Adrenal gland (tissue), 12 donors: ENCODE results near the gene COL2A1. TPM values are rescaled to one million over a fixed set of nuclear protein-coding genes. Genes with fewer than 3 reads are reported as not detected.
A peak's percentile ranks its signal among the peaks of the same experiment; 100 is the strongest.

Experiments
- DNase-seq, 7 donors: peaks; one replicate each; pipeline ENCODE4 v3.0.0-alpha.2; 2019 to 2020
- H3K27ac ChIP-seq, 5 donors: fragments of 200-600 bp; sonication (generic) in 4 of 5; 1 replicate in 3 of 5; 2 replicates in 2 of 5; pipeline versions ENCODE4 v1.5.1 to v1.8.0; 2016 to 2020; ENCODE audit warnings: mild to moderate bottlenecking in 1 of 5
- H3K27me3 ChIP-seq: fragments of 200-600 bp; 2 replicates; pipeline ENCODE4 v1.8.0; 2021
- H3K36me3 ChIP-seq, 2 donors: fragments of 200-600 bp; replicated peaks in 1 of 2; 1 replicate in 1 of 2; 2 replicates in 1 of 2; pipeline versions ENCODE4 v1.5.1 to v1.8.0; 2018 to 2022
- H3K4me1 ChIP-seq, 2 donors: fragments of 200-600 bp; replicated peaks in 1 of 2; 1 replicate in 1 of 2; 2 replicates in 1 of 2; pipeline versions ENCODE4 v1.5.1 to v1.8.0; 2018 to 2021
- H3K4me3 ChIP-seq, 4 donors: fragments of 200-600 bp; sonication (generic) in 3 of 4; one replicate each; pipeline ENCODE4 v1.5.1; 2016 to 2018
- H3K9me3 ChIP-seq, 3 donors: fragments of 200-600 bp; sonication (generic) in 1 of 3; replicated peaks in 1 of 3; 1 replicate in 2 of 3; 2 replicates in 1 of 3; pipeline versions ENCODE4 v1.5.1 to v1.8.0; 2016 to 2021
- CTCF ChIP-seq, 6 experiments: fragments of 450-650 bp in 4 of 6; fragments of 200-600 bp in 2 of 6; sonication (generic) in 1 of 6; IDR thresholded peaks; 1 replicate in 5 of 6; 2 replicates in 1 of 6; pipeline versions ENCODE4 v1.5.1 to v1.8.0; 2016 to 2021; ENCODE audit warnings: antibody characterized with exemption in 6 of 6, mild to moderate bottlenecking in 2 of 6, moderate library complexity in 1 of 6
- POLR2A ChIP-seq, 2 donors: fragments of 450-650 bp; IDR thresholded peaks; one replicate each; pipeline ENCODE4 v1.6.1; 2017; ENCODE audit warnings: antibody characterized with exemption in 2 of 2, mild to moderate bottlenecking in 2 of 2, moderate library complexity in 1 of 2
- WGBS, 4 donors: extraction: QIAGEN DNeasy Blood & Tissue Kit in 2 of 4; methylation state at CpG; one replicate each; pipeline versions ENCODE4 v1.1.5 to v1.1.7; 2013 to 2017; 5-methylcytosine and 5-hydroxymethylcytosine counted together
- intact Hi-C, 2 donors: fragments of 100-400 bp; cut with DNase I; formaldehyde crosslinking; loops; one replicate each; pipeline versions ENCODE4 v1.14.1 to v1.15.0; 2022 to 2023
- polyA plus RNA-seq, 3 donors: library from polyadenylated mRNA; stranded (reverse); fragments of 200-250 nt in 2 of 3; fragments of 350-450 nt in 1 of 3; fragmentation: Illumina TruSeq in 1 of 3; extraction: RNeasy Lipid Tissue Mini Kit (QIAGEN cat#74804) in 1 of 3; gene quantifications; one replicate each; pipeline ENCODE4 v1.2.3, GENCODE V29; 2013 to 2014
- total RNA-seq, 9 donors: library from RNA; depleted of rRNA in 4 of 9; stranded (reverse); fragments of >200 nt in 4 of 9; fragments of 120-200 nt in 1 of 9; fragmentation: NEBNext Ultra II Directional in 1 of 9; extraction: Animal tissue kit (Norgen Biotek cat#: 25700) in 1 of 9; gene quantifications; one replicate each; pipeline versions ENCODE4 v1.1.0 to v1.2.4, GENCODE V29; 2013 to 2023
- donor health status: healthy with polysubstance abuse.
- donor health status: Bipolar disorder and iron deficiency.
- donor health status: DM: yes; HTN: yes; CAD: no.
- donor health status: DM: no; HTN: no; CAD: no.
- donor health status: DM: no; HTN: no; CAD: no.
- donor health status: DM: yes; HTN: yes; CAD: no.

Gene COL2A1
- total and polyA plus RNA-seq, 12 donors, result 0.07 to 18.2 (median 0.25) TPM; not detected in 3

DNA sequence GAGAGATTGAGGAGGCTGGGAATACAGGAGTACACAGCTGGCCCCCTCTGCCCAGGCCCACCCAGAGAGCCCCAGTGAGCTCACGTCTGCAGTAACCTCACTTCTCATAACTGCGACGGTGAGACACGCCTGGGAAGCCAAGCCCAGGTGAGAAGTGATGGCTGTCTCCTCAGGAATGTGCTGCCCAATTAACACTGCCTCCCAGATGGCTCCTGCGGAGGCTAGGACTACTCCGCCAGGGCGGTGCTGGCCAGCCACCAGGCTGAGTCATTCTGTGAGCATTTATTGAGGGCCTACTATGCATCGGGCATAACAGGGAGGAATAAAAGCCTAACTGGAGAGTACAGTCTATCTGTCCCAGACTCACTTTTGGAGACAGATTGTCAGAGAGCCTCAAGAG, 50.2 kb downstream of the COL2A1 start:
- Histone ChIP-seq H3K27ac (no peak overlapping the region), H3K4me3 (no peak overlapping the region), H3K27me3 (no peaks in the 10 kb centered on the region), H3K36me3 (no peaks in the 10 kb centered on the region), H3K4me1 (no peaks in the 10 kb centered on the region), H3K9me3 (no peaks in the 10 kb centered on the region)
- DNase-seq, result no peak
- 90 to 97% (median 94%) methylated on average over 4 to 8 of the region's 8 CpGs for WGBS, 4 donors
- intact Hi-C loops, result loop anchor here in 1 of 2 donors (5.0 kb wide), 2 partner anchors 47 to 92 kb away; no protein-coding TSS in a partner anchor
- TF ChIP-seq POLR2A (IDR thresholded peaks at IDR 0.05) (no peak), CTCF (IDR thresholded peaks at IDR 0.05) (no peak)

DNA sequence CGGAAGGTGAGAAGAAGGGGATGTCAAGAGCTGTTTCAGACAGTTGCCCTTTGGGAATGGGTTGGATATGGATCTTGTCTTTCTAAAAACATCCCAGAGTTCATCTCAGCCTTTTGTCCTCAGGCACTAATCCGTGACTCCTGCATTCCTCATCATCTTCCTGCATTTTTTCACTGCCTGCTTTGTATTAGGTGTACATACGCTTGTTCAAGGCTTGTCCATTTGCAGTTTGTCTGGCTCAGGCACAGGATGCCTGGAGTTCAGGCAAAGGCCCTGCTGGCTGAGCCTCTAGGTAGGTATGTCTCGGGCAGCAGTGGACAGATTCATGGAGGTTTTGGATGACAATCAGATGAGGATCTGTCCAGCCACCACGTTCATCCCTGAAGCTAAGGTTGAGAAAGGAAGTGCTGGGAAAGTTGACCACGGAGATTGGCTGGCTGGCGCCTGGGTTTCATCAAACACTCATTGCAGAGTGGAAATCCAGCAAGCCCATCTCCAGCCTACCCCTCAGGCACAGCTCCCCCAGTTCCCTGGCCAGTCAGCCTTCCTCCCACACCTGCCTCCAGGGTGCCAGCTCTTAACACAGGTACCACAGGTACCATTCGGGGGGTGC, 53.3 kb downstream of the COL2A1 start:
- Histone ChIP-seq H3K9me3 (no peaks in the 10 kb centered on the region), H3K4me3 (no peak overlapping the region), H3K27ac (no peak overlapping the region), H3K27me3 (no peaks in the 10 kb centered on the region), H3K4me1 (no peaks in the 10 kb centered on the region), H3K36me3 (no peaks in the 10 kb centered on the region)
- no peak for DNase-seq
- TF ChIP-seq POLR2A (IDR thresholded peaks at IDR 0.05), result no peak
- TF ChIP-seq CTCF (IDR thresholded peaks at IDR 0.05), result no peak
- intact Hi-C loops, result loop anchor here in 1 of 2 donors (5.0 kb wide), 2 partner anchors 44 to 89 kb away; no protein-coding TSS in a partner anchor
- 83 to 93% (median 84%) methylated on average over 8 of the region's 8 CpGs for WGBS, 4 donors

DNA sequence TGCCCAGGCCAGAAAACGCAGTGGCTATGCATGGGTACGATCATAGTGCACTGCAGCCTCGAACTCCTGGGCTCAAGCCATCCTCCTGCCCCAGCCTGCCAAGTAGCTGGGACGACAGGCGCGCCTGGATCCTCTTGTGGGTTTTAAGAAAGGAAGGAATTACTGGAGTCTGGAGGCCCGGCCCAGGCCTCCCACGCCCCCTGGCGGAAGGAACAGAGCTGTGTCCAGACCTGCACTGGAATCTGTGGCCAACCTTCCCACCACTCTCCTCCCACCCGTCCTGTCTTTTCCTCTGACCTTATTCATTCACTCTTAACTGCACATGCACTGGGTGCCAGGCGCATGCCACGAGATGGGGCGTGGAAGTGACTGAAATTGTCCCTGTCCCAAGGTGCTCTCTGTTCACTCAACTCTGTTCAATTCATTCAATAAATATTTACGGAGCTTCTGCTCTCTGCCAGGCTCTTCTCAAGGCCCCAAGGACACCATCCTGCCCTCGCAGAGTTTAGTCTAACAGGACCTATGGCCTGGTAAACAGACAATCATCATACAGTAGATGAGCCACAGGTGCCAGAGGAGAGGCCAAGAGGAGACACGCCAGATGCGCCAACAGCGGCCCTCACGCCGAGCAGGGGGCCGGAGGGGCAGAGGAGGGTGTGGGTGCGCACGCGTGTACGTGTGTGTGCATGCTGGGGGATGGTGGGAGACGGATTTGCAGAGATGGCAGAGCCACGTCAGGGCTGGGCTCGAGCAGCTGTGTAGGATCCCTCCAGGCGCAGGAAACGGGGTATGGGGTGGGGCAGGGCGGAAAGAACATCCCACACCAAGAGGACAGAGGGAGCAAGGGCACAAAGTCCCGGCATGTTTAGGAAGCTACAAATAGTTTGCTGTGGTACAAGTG, 54.6 kb downstream of the COL2A1 start:
- peak; percentile 82 to 90 (median 86) for DNase-seq
- no peak overlapping the region for H3K27ac ChIP-seq
- 55 to 58% (median 57%) methylated on average over 32 of the region's 32 CpGs for WGBS, 4 donors
- no peak overlapping the region for H3K4me3 ChIP-seq
- H3K36me3 ChIP-seq, result no peaks in the 10 kb centered on the region
- H3K9me3 ChIP-seq, result no peaks in the 10 kb centered on the region
- H3K27me3 ChIP-seq, result no peaks in the 10 kb centered on the region
- TF ChIP-seq CTCF (IDR thresholded peaks at IDR 0.05) (peak; percentile 81 to 92 (median 88)), POLR2A (IDR thresholded peaks at IDR 0.05) (no peak)
- intact Hi-C loops, result loop anchor here (5.0 to 10.0 kb wide), 4 partner anchors 42 to 235 kb away; no protein-coding TSS in a partner anchor
- H3K4me1 ChIP-seq, result no peaks in the 10 kb centered on the region

DNA sequence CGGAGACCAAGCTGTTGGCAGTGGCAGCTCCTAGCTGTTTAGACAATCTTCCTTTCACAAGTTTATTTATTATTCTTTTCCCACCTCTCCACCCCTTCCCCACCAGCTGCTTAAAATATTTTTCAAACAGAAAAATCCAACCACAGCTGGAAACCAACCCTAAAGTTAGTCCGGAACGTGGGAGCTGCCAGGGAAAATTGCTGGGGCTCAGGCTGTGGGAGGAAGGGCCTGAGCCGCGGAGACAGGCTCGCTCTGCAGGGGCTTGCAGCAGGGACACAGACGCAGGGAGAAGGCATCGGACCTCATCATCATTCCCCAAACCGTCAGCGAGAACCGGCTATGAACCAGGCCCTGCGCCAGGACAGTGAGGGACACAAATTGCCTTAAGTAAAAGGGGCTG, 56.9 kb downstream of the COL2A1 start:
- H3K9me3 ChIP-seq, result no peaks in the 10 kb centered on the region
- no peaks in the 10 kb centered on the region for H3K4me1 ChIP-seq
- TF ChIP-seq POLR2A (IDR thresholded peaks at IDR 0.05) (no peak), CTCF (IDR thresholded peaks at IDR 0.05) (no peak)
- H3K27me3 ChIP-seq, result no peaks in the 10 kb centered on the region
- DNase-seq, result no peak
- WGBS, 4 donors, result 69 to 91% (median 81%) methylated on average over 6 to 12 of the region's 12 CpGs
- H3K36me3 ChIP-seq, result no peaks in the 10 kb centered on the region
- no peak overlapping the region for H3K27ac ChIP-seq
- no peak overlapping the region for H3K4me3 ChIP-seq
- intact Hi-C loops, result loop anchor here (10.0 kb wide), 2 partner anchors 203 to 233 kb away; no protein-coding TSS in a partner anchor
